Heart left ventricle (tissue), 13 donors: ENCODE measurements around the gene KRTAP10-6.

Source experiments
- CTCF ChIP-seq, 12 donors: fragments of 200-600 bp; sonication (generic) in 4 of 12; IDR thresholded peaks; one replicate each; pipeline versions ENCODE4 v1.5.0 to v1.8.0; 2018 to 2022; ENCODE audit warnings: antibody characterized with exemption in 12 of 12, mild to moderate bottlenecking in 5 of 12
- POLR2A ChIP-seq, 2 donors: fragments of 450-650 bp; IDR thresholded peaks; one replicate each; pipeline ENCODE4 v1.6.1; 2017; ENCODE audit warnings: antibody characterized with exemption in 2 of 2, mild to moderate bottlenecking in 2 of 2, moderate library complexity in 2 of 2
- donor health status: ischemic (EF 13 %, LVEDD 7.1; RV severe dilation, severe dysfunction).
- donor health status: DM: no; HTN: yes; CAD: no.
- donor health status: DM: no; HTN: no; CAD: no.
- donor health status: ischemic (EF 25% LVEDD 6.9; RV normal size, moderate dysfunction).
- donor health status: ischemic (EF 25% LVEDD 5.7; RV mildly dilated, moderate dysfunction).
- donor health status: ischemic (EF 35%, LVEDD 5.7; RV mildly dilated, moderate dysfunction).
- donor health status: nonischemic (EF 11% LVEDD 7.7; RV severe dilation, severe dysfunction).
- donor health status: DM: yes; HTN: yes; CAD: no.
- donor health status: PGD.
- donor health status: ischemic (EF 29% LVEDD 5.4; RV normal size, mild dysfunction).
- donor health status: nonischemic (EF 23%, LVEDD 6.1; RV moderate dilation, normal function).

GRCh38 chr21:44593598-44594405 is 1.5 kb upstream of the KRTAP10-6 start:
- TF ChIP-seq CTCF (IDR thresholded peaks at IDR 0.05) (no peak), POLR2A (IDR thresholded peaks at IDR 0.05) (no peak)
